Esophagus muscularis mucosa (tissue), 4 donors: ENCODE results near the gene ASCL4. TPM values are rescaled to one million over a fixed set of nuclear protein-coding genes. Genes with fewer than 3 reads are reported as not detected.

Source experiments
- DNase-seq: peaks from one replicate; pipeline ENCODE4 v3.0.0-alpha.2; 2017; ENCODE audit errors: extremely low spot score
- H3K27ac ChIP-seq, 4 donors: fragments of 200-600 bp; sonication (generic); replicated peaks in 1 of 4; 1 replicate in 3 of 4; 2 replicates in 1 of 4; pipeline ENCODE4 v1.5.1; 2016 to 2019; ENCODE audit warnings: mild to moderate bottlenecking in 1 of 4
- H3K27me3 ChIP-seq, 4 donors: fragments of 200-600 bp; sonication (generic); one replicate each; pipeline versions ENCODE4 v1.5.1 to v1.6.0; 2016 to 2019
- H3K36me3 ChIP-seq, 4 donors: fragments of 200-600 bp; sonication (generic); one replicate each; pipeline ENCODE4 v1.5.1; 2016 to 2019
- H3K4me1 ChIP-seq, 4 donors: fragments of 200-600 bp; sonication (generic); one replicate each; pipeline ENCODE4 v1.5.1; 2016 to 2019
- H3K4me3 ChIP-seq, 4 donors: fragments of 200-600 bp; sonication (generic); 1 replicate in 2 of 4; 2 replicates in 2 of 4; pipeline ENCODE4 v1.5.1; 2016 to 2019; ENCODE audit warnings: mild to moderate bottlenecking in 4 of 4, moderate library complexity in 1 of 4
- H3K9me3 ChIP-seq, 4 donors: fragments of 200-600 bp; sonication (generic); 1 replicate in 3 of 4; 2 replicates in 1 of 4; pipeline ENCODE4 v1.5.1; 2016 to 2019
- EP300 ChIP-seq: sonication (generic); formaldehyde crosslinking; IDR thresholded peaks from one replicate; pipeline ENCODE4 v1.6.1; 2017; ENCODE audit warnings: antibody characterized with exemption
- POLR2A ChIP-seq: fragments of 450-650 bp; IDR thresholded peaks from one replicate; pipeline ENCODE4 v1.6.1; 2017; ENCODE audit warnings: antibody characterized with exemption, moderate library complexity, mild to moderate bottlenecking, low read depth
- POLR2AphosphoS5 ChIP-seq, 2 donors: sonication (generic); formaldehyde crosslinking; IDR thresholded peaks; one replicate each; pipeline ENCODE4 v1.6.1; 2017; ENCODE audit warnings: antibody characterized with exemption in 2 of 2
- WGBS: methylation state at CpG from one replicate; pipeline ENCODE4 v1.1.5; 2018; 5-methylcytosine and 5-hydroxymethylcytosine counted together
- intact Hi-C: fragments of 100-400 bp; cut with DNase I; formaldehyde crosslinking; loops from one replicate; pipeline ENCODE4 v1.15.1; 2023
- total RNA-seq, 4 donors: library from RNA; depleted of rRNA; stranded (reverse); fragments of >200 nt; gene quantifications; one replicate each; pipeline versions ENCODE4 v1.1.0 to v1.2.1, GENCODE V29; 2016
- TF ChIP-seq, protein P1 (sequence below), 3 experiments: fragments of 200-600 bp in 2 of 3; fragments of 450-650 bp in 1 of 3; sonication (generic) in 2 of 3; IDR thresholded peaks; one replicate each; pipeline ENCODE4 v1.5.1; 2017 to 2019; ENCODE audit warnings: antibody characterized with exemption in 3 of 3, mild to moderate bottlenecking in 2 of 3, moderate library complexity in 1 of 3

The ASCL4 gene
- total RNA-seq, 4 donors from 2014 or later, result not detected

DNA sequence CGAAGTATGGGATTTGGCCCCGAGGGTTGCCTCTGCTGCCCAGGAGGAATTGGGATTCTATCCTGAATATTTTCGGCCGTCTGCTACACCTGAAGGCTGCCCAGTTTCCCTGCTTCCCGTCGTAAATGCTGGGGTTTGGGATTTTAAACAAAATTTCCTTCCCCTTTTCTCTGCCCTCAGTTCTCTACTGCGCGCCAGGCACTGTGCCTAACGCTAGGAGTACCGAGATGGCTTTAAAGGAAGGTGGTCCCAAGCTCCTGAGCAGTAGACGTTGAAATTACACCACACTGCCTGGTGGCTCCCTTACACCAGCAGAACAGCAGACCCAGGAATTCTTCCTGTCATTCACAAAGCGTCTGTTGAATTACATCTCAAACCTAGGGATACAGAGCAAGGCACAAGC, 13.0 kb upstream of the ASCL4 start:
- peak overlapping the region; percentile 82 to 91 (median 84) for H3K4me3 ChIP-seq
- WGBS, result 5% methylated on average over 11 of the region's 12 CpGs
- no peak for DNase-seq
- peak overlapping the region; percentile 69 to 79 (median 77) for H3K27ac ChIP-seq
- H3K36me3 ChIP-seq, result peaks cover 3 to 12% (median 9%) of the 10 kb centered on the region in 4 donors
- H3K4me1 ChIP-seq, result peaks cover 23 to 42% (median 38%) of the 10 kb centered on the region in 4 donors
- intact Hi-C loops, result loop anchor here (5.0 to 10.0 kb wide), 2 partner anchors 74 to 123 kb away; partner anchors contain the start of gene PWP1
- TF ChIP-seq POLR2A (no peak), POLR2AphosphoS5 (IDR thresholded peaks at IDR 0.05) (no peak), EP300 (no peak)
- TF ChIP-seq, protein P1, sequence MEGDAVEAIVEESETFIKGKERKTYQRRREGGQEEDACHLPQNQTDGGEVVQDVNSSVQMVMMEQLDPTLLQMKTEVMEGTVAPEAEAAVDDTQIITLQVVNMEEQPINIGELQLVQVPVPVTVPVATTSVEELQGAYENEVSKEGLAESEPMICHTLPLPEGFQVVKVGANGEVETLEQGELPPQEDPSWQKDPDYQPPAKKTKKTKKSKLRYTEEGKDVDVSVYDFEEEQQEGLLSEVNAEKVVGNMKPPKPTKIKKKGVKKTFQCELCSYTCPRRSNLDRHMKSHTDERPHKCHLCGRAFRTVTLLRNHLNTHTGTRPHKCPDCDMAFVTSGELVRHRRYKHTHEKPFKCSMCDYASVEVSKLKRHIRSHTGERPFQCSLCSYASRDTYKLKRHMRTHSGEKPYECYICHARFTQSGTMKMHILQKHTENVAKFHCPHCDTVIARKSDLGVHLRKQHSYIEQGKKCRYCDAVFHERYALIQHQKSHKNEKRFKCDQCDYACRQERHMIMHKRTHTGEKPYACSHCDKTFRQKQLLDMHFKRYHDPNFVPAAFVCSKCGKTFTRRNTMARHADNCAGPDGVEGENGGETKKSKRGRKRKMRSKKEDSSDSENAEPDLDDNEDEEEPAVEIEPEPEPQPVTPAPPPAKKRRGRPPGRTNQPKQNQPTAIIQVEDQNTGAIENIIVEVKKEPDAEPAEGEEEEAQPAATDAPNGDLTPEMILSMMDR (IDR thresholded peaks at IDR 0.05), result no peak
- no peaks in the 10 kb centered on the region for H3K27me3 ChIP-seq
- H3K9me3 ChIP-seq, result no peaks in the 10 kb centered on the region

DNA sequence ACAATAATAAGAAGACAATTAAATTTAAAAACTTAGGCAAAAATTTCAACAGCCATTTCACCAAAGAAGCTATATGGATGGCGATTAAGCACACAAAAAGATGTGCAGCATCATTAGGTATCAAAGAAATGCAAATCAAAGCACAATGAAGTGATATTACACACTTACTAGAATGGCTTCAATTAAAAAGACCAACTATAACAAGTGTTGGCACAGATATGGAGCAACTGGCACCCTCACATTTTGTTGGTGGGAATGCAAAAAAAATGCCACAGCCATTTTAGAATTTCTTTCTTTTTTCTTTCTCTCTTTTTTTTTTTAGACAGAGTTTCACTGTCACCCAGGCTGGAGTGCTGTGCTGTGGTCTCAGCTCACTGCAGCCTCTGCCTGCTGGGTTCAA, 11.6 kb upstream of the ASCL4 start:
- intact Hi-C loops, result loop anchor here (5.0 to 10.0 kb wide), 2 partner anchors 76 to 122 kb away; partner anchors contain the start of gene PWP1
- Histone ChIP-seq H3K27me3 (no peaks in the 10 kb centered on the region), H3K4me3 (no peak overlapping the region), H3K27ac (no peak overlapping the region), H3K36me3 (peaks cover 0 to 8% (median 3%) of the 10 kb centered on the region in 4 donors), H3K9me3 (no peaks in the 10 kb centered on the region), H3K4me1 (peaks cover 23 to 34% (median 31%) of the 10 kb centered on the region in 4 donors)
- no peak for DNase-seq
- TF ChIP-seq EP300 (no peak), POLR2A (no peak)
- 93% methylated on average over 1 of the region's 1 CpG for WGBS

DNA sequence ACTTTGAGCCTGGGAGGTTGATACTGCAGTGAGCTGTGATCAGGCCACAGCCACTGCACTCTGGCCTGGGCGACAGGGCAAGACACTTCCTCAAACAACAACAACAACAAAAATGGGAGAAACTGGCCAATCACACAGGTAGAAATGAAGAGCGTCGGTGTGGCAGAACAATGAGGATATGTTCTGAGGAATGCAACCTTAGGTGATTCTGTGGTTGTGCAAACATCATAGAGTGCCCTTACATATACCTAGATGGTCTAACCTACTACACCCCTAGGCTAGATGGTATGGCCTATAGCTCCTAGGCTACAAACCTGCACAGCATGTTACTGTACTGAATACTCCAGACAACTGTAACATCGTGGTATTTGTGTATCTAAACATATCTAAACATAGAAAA, 9.9 kb upstream of the ASCL4 start:
- peaks cover 12 to 16% (median 14%) of the 10 kb centered on the region in 4 donors for H3K4me1 ChIP-seq
- H3K4me3 ChIP-seq, result no peak overlapping the region
- H3K36me3 ChIP-seq, result no peaks in the 10 kb centered on the region
- H3K9me3 ChIP-seq, result no peaks in the 10 kb centered on the region
- no peak overlapping the region for H3K27ac ChIP-seq
- H3K27me3 ChIP-seq, result no peaks in the 10 kb centered on the region
- intact Hi-C loops, result loop anchor here (5.0 to 10.0 kb wide), 2 partner anchors 77 to 120 kb away; partner anchors contain the start of gene PWP1
- no peak for DNase-seq
- TF ChIP-seq EP300 (no peak), POLR2AphosphoS5 (IDR thresholded peaks at IDR 0.05) (no peak), POLR2A (no peak)
- TF ChIP-seq, protein P1 (IDR thresholded peaks at IDR 0.05), result no peak
- 74% methylated on average over 4 of the region's 4 CpGs for WGBS

DNA sequence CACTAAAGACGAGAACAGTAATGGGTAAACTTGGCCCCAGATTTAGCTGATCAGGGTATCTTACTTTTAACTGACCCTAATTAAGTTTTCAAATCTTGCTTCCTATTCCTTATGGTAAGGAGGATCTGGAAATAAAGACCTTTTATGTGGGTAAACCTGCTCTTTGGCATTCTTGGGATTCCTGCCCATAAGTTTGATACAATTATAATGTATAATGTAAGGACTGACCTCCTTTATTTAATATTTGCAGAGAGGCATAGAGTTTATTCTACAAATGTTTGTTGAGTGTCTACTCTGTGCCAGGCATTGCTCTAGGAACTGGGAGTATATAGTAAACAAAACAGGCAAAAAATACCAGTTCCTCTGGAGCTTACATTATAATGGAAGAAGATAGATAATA, 9.2 kb upstream of the ASCL4 start:
- intact Hi-C loops, result loop anchor here (10.0 kb wide), 1 partner anchor 119 kb away; no protein-coding TSS in a partner anchor
- H3K36me3 ChIP-seq, result no peaks in the 10 kb centered on the region
- no peak overlapping the region for H3K4me3 ChIP-seq
- H3K27me3 ChIP-seq, result peaks cover 0 to 6% (median 0%) of the 10 kb centered on the region in 4 donors
- no peak overlapping the region for H3K27ac ChIP-seq
- WGBS, result 75% methylated on average over 1 of the region's 1 CpG
- no peaks in the 10 kb centered on the region for H3K9me3 ChIP-seq
- peaks cover 7 to 10% (median 7%) of the 10 kb centered on the region in 4 donors for H3K4me1 ChIP-seq
- DNase-seq, result no peak
- TF ChIP-seq POLR2A (no peak), POLR2AphosphoS5 (IDR thresholded peaks at IDR 0.05) (no peak), EP300 (no peak)
- TF ChIP-seq, protein P1 (IDR thresholded peaks at IDR 0.05), result no peak

DNA sequence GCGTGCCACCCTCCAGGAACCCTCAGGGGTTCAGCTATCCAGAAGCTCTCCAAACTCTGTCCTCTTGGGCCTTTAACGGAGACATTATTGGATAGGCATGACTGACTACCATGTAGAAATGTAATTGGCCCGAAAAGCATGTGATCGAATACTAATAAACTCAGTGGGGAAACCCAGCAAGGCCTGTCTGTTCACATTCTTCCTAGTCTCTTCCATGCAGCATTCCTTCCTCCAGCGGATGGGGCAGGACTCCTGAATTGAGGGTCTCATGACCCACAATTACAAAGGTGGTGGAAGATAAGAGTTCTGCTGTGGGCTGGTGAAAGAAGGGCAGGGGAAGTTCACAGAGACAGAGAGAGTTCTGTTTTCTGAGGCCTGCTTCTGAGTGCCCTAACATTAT, 7.0 kb upstream of the ASCL4 start:
- no peaks in the 10 kb centered on the region for H3K4me1 ChIP-seq
- H3K4me3 ChIP-seq, result no peak overlapping the region
- H3K27me3 ChIP-seq, result peaks cover 0 to 16% (median 0%) of the 10 kb centered on the region in 4 donors
- WGBS, result 82% methylated on average over 5 of the region's 5 CpGs
- no peak for DNase-seq
- no peak for TF ChIP-seq POLR2A
- TF ChIP-seq EP300, result no peak
- TF ChIP-seq, protein P1 (IDR thresholded peaks at IDR 0.05), result no peak
- no peak for TF ChIP-seq POLR2AphosphoS5 (IDR thresholded peaks at IDR 0.05)
- H3K36me3 ChIP-seq, result no peaks in the 10 kb centered on the region
- H3K27ac ChIP-seq, result no peak overlapping the region
- intact Hi-C loops, result loop anchor here (10.0 kb wide), 1 partner anchor 117 kb away; no protein-coding TSS in a partner anchor
- H3K9me3 ChIP-seq, result no peaks in the 10 kb centered on the region
